ENCODE measurements around the gene THOC2. TPM values are rescaled to one million over a fixed set of nuclear protein-coding genes. Genes with fewer than 3 reads are reported as not detected.
"Not testable (repeated sequence)": the region's sequence is repeated elsewhere in the genome, so short reads cannot be mapped to it uniquely, and the experiment has no call there.

Gene THOC2
- total RNA-seq, 1 donor from 2014 or later: 111 TPM

GRCh38 chrX:123738378-123738940, 5.6 kb upstream of the THOC2 start:
- no peak for DNase-seq (ENCODE audit: low spot score)

- peak; percentile 95 for DNase-seq (ENCODE audit: low spot score)
Observed at GRCh38 chrX:123736333-123736921, 3.6 kb upstream of the THOC2 start.

- not testable (repeated sequence) for DNase-seq (ENCODE audit: low spot score)
Observed at GRCh38 chrX:123735137-123735536, 2.3 kb upstream of the THOC2 start.

GRCh38 chrX:123734079-123734478, 1.2 kb upstream of the THOC2 start:
- DNase-seq (ENCODE audit: low spot score): not testable (repeated sequence)

- peak; percentile 26 for DNase-seq (ENCODE audit: low spot score)
Observed at GRCh38 chrX:123731987-123732669, 724 bp downstream of the THOC2 start.

GRCh38 chrX:123731258-123731986, 1.4 kb downstream of the THOC2 start:
- no peak for DNase-seq (ENCODE audit: low spot score)

- no peak for DNase-seq (ENCODE audit: low spot score)
Observed at GRCh38 chrX:123728554-123728953, 4.3 kb downstream of the THOC2 start.

- DNase-seq (ENCODE audit: low spot score): no peak
Observed at GRCh38 chrX:123728016-123728415, 4.8 kb downstream of the THOC2 start.

- not testable (repeated sequence) for DNase-seq (ENCODE audit: low spot score)
Observed at GRCh38 chrX:123722193-123722592, 10.7 kb downstream of the THOC2 start.

GRCh38 chrX:123720486-123720885, 12.4 kb downstream of the THOC2 start:
- DNase-seq (ENCODE audit: low spot score): no peak

GRCh38 chrX:123713841-123714240, 19.0 kb downstream of the THOC2 start:
- no peak for DNase-seq (ENCODE audit: low spot score)

GRCh38 chrX:123713434-123713833, 19.4 kb downstream of the THOC2 start:
- no peak for DNase-seq (ENCODE audit: low spot score)

GRCh38 chrX:123711201-123711600, 21.7 kb downstream of the THOC2 start:
- not testable (repeated sequence) for DNase-seq (ENCODE audit: low spot score)

- no peak for DNase-seq (ENCODE audit: low spot score)
Observed at GRCh38 chrX:123704781-123705180, 28.1 kb downstream of the THOC2 start.

GRCh38 chrX:123698979-123699520, 33.8 kb downstream of the THOC2 start:
- peak; percentile 30 for DNase-seq (ENCODE audit: low spot score)

GRCh38 chrX:123696334-123696733, 36.5 kb downstream of the THOC2 start:
- DNase-seq (ENCODE audit: low spot score): no peak

GRCh38 chrX:123695242-123695641, 37.6 kb downstream of the THOC2 start:
- DNase-seq (ENCODE audit: low spot score): peak; percentile 41

- DNase-seq (ENCODE audit: low spot score): no peak
Observed at GRCh38 chrX:123691776-123692175, 41.1 kb downstream of the THOC2 start.

- no peak for DNase-seq (ENCODE audit: low spot score)
Observed at GRCh38 chrX:123688524-123688923, 44.3 kb downstream of the THOC2 start.

- DNase-seq (ENCODE audit: low spot score): no peak
Observed at GRCh38 chrX:123685232-123685631, 47.6 kb downstream of the THOC2 start.

GRCh38 chrX:123682186-123682585, 50.7 kb downstream of the THOC2 start:
- no peak for DNase-seq (ENCODE audit: low spot score)

All from umbilical cord (tissue), 2 donors.